ENCODE measurements around the gene KCNK7.

DNA sequence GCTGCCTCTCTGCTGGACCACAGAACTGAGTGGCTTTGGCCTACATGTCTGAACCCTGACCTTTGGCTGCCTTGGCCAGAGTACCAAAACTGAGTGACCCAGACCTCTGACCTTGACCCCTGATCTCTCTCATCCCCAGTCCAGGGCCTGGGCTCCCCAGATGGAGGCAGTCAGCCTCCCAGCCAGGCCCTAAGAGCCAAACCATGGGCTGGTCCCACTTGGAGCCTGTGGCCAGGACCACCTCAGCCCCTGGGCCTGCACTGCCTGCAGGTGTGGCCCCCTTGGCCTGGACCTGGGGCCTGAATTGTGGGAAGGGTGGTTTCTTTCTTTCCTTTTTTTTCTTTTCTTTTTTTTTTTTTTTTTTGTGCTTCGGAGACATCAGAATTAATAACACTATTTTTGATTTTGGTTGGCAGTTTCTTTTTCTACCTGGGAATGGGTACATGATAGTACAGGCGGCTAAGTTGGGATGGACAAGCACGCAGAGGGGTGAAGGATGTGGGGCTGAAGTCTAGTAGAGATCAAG lies 41.5 kb upstream of the KCNK7 start:
- TF ChIP-seq SNAI2 (CRISPR knock-in tag; IDR thresholded peaks at IDR 0.05): no peak
- no peak for TF ChIP-seq RARB (CRISPR knock-in tag; IDR thresholded peaks at IDR 0.05)

Measured in SK-N-SH treated with all-trans-retinoic acid at 6 μM for 48 hours (cell line).